SKM-1 (cell line): ENCODE data around the gene C10orf62.
"Not testable (repeated sequence)": the region's sequence is repeated elsewhere in the genome, so short reads cannot be mapped to it uniquely, and the experiment has no call there.

Experiments used
- DNase-seq: peaks from one replicate; lab custom pipeline; 2025; ENCODE audit not compliant: unreplicated experiment; lab: John Stamatoyannopoulos, UW

Gene C10orf62

GRCh38 chr10:97563337-97563736 is 26.2 kb upstream of the C10orf62 start:
- no peak for DNase-seq

GRCh38 chr10:97564776-97565175 is 24.7 kb upstream of the C10orf62 start:
- DNase-seq, result no peak

- no peak for DNase-seq
Measured at GRCh38 chr10:97566336-97566996, 23.1 kb upstream of the C10orf62 start.

- DNase-seq, result no peak
Measured at GRCh38 chr10:97567891-97568290, 21.6 kb upstream of the C10orf62 start.

- DNase-seq, result no peak
Measured at GRCh38 chr10:97570146-97570788, 19.3 kb upstream of the C10orf62 start.

- DNase-seq, result no peak
Measured at GRCh38 chr10:97570789-97571471, 18.6 kb upstream of the C10orf62 start.

GRCh38 chr10:97571622-97572021 is 17.9 kb upstream of the C10orf62 start:
- no peak for DNase-seq

- DNase-seq, result peak; percentile 43
Measured at GRCh38 chr10:97572214-97572989, 17.1 kb upstream of the C10orf62 start, which contains the start of gene ANKRD2. TSS of gene ANKRD2 (plus strand) at chr10:97572779. CDS start at chr10:97572789, 10 bp downstream.

GRCh38 chr10:97573021-97573420 is 16.5 kb upstream of the C10orf62 start:
- no peak for DNase-seq

- DNase-seq, result no peak
Measured at GRCh38 chr10:97573672-97574071, 15.8 kb upstream of the C10orf62 start.

GRCh38 chr10:97574374-97575126 is 15.0 kb upstream of the C10orf62 start:
- no peak for DNase-seq

- DNase-seq, result no peak
Measured at GRCh38 chr10:97575127-97575668, 14.3 kb upstream of the C10orf62 start.

GRCh38 chr10:97576487-97576886 is 13.0 kb upstream of the C10orf62 start:
- not testable (repeated sequence) for DNase-seq

- no peak for DNase-seq
Measured at GRCh38 chr10:97577701-97578100, 11.8 kb upstream of the C10orf62 start.

GRCh38 chr10:97578171-97578844 is 11.2 kb upstream of the C10orf62 start:
- no peak for DNase-seq

GRCh38 chr10:97580421-97581367 is 8.8 kb upstream of the C10orf62 start:
- DNase-seq, result no peak

GRCh38 chr10:97582169-97582568 is 7.4 kb upstream of the C10orf62 start:
- no peak for DNase-seq

GRCh38 chr10:97583476-97583875 is 6.0 kb upstream of the C10orf62 start:
- no peak for DNase-seq
